CD4-positive, alpha-beta T cell treated with Interleukin-21 for 1 hour (primary cell): Measurements from ENCODE around the gene APLP2.
"Not testable (repeated sequence)": the region's sequence is repeated elsewhere in the genome, so short reads cannot be mapped to it uniquely, and the experiment has no call there.

ENCODE experiments used
- DNase-seq: peaks from one replicate; pipeline ENCODE4 v3.0.0-alpha.2; 2020

The APLP2 gene

DNA sequence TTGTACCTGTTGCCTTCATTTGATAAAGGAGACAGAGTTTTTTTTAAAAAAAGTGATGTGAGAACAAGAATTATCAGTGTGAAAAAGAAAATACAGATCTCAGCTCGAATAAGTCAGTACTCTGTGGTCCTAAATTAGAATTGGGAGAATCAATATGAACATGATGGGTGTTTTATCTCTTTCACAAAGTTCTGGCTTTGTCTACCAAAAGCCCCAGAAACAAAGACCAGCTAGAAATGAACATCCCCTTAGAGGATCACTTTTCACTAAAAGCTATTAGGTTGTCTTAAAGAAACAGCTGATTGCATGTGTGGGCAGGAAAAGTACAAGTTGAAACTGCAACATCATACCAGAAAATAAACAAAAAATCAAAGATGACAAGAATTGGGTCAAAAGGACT, 81.5 kb downstream of the APLP2 start:
- no peak for DNase-seq

DNA sequence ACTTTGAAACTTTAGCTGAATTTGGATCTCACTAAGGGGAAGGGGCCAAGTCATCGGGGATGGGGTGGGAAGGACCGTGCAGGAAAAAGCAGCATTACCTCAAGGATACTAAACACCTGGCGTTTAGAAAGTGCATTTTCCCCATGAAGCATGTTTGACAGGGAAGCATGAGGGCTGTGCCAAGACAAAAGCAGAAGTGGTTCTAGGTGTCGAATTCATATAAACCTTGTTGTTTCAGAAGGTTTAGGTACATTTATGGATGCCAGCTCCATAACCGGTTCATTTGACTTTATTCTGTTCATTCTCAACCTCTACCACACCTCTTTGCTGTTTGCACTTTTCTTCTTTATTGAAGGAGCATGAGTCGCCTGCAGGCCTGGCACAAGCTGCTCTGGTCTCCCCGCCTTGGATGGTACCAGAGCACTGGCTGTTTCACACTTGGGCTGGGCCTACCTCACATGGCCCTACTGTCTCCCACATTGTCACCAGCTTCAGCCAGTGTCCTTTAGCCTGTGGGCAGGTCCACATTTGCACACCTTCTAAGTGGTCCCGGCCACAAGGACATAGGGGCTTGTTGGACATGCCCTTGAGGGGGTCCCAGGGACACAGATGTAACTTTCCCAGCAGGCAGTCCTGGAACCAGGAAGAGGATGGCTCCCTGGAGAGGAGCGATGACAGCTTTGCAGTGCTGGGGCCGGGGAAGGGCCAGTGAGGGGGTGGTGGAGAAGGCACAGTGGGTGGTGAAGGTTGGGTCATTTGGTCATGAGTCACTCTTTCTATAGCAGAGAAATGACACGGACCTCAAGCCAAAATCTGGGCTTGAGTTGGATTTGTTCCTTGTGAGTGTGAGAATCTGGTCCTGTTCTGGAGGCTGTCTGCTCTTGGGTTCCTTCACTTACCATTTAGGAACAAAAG, 86.7 kb downstream of the APLP2 start:
- no peak for DNase-seq

DNA sequence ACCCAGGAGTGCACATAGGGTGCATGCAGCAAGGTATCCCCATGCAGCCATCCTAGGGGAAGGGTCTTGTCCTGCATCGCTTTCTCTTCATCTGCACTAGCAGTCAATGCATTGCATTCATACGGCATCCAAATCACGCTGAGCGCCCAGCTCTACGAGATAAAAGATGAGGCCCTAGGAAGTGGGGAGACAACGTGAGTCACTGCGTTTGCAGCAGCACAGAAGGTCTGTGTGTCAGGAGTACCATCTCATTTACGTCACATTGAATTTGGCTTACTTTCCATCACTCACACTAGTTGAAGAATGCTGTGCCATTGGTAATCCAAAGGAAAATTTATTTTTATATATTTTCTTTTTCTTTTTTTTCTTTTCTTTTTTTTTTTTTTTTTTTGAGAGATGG, 87.4 kb downstream of the APLP2 start:
- no peak for DNase-seq

DNA sequence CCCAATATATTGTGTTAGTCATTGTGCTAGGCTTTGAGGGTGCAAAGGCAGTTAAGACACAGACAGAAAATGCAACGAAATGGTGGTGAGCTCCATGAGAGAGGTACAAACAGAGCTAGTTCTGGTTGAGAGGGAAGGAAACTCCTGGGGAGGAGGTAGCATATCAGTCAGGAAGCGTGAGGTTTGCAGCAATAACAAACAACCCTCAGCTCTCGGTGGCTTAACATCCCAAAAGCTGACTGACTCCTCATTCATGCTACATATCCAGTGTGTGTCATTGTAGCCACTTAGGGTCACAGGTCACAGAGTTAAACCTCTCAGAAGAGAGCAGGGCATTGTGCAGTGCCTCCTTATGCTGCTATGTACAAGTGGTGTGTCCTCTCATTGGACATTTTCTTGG, 88.1 kb downstream of the APLP2 start:
- no peak for DNase-seq

DNA sequence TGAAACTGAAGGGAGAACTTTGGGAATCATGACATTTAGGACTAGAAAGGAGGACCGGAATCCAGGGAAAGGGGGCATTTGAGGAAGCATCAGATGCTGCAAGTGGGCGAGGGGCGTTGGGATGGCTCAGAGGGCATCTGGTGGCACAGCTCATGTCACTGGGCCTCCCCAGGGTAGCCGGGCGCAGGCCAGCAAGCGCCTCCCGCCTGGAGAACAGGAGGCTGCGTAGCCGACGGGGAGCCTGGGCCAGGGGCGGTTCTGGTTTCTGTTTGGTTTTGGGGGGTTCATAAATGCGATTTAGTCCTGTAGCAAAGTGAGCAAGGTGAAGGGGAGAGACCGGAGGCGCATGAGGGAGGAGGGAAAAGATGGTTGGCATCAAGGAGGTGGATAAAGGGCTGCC, 89.4 kb downstream of the APLP2 start:
- no peak for DNase-seq

DNA sequence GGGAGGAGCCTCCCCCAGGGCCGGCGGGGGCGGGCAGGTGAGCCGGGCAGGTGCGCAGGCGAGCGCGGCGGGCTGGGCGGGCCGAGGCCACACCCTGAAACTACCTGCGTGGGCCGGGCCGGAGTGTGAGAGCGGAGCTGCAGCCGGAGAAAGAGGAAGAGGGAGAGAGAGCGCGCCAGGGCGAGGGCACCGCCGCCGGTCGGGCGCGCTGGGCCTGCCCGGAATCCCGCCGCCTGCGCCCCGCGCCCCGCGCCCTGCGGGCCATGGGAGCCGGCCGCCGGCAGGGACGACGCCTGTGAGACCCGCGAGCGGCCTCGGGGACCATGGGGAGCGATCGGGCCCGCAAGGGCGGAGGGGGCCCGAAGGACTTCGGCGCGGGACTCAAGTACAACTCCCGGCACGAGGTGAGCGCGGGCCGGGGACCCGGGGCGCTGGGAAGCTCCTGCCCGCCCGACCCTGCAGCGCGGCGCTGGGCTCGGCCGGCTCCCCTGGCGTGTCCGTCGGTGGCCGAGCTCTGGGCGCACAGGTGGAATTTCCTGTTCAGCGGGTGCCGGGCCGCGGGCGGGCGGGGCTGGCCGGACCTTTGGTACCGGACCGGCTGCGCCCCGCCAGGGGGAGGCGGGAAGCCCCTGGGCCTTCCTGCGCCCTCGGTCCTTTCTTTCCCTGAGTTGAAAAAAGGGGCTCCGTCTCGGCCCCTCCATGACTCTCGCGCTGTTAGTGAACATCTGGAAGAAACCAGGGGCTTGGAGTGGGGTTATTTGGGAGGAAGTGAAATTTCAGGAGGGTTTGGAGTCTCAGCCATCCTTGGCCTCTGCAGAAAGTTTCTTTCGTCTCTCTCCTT, 90.2 kb downstream of the APLP2 start, which contains the start of gene ST14:
ST14 (plus strand) TSS at position 126 of the 841 bp plus-strand sequence; CDS start at position 324, 198 bp downstream.
- no peak for DNase-seq

DNA sequence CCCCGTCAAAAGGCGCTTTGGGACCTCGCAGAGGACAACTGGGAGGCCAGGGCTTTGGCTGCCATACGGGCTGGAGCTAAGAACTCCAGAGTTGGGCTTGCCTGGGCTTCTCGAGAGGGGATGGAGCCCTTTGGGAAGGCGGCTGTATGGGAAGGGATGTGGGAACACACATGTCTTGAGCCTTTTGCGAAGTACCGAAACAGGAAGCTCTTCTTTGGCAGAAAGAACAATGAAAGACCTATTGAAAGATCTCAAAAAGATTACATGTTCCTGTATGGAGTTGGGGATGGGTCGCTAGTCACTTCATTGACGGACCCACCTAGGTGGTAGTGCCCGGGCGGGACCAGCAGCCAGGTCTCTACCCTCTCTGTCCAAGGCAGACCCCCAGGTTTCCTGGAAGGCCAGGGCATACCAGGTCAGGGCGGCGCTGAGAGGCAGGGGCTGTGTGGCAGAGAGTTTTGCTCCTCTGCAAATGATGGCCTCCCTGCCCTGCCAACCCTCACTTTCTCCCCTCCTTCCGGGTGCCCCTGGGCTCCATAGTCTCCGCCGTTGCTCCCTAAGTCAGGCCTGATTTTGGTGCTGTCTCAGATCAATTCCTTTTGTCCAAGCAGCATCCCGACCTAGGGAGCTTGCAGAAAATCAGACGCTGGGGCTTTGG, 90.9 kb downstream of the APLP2 start:
- no peak for DNase-seq

DNA sequence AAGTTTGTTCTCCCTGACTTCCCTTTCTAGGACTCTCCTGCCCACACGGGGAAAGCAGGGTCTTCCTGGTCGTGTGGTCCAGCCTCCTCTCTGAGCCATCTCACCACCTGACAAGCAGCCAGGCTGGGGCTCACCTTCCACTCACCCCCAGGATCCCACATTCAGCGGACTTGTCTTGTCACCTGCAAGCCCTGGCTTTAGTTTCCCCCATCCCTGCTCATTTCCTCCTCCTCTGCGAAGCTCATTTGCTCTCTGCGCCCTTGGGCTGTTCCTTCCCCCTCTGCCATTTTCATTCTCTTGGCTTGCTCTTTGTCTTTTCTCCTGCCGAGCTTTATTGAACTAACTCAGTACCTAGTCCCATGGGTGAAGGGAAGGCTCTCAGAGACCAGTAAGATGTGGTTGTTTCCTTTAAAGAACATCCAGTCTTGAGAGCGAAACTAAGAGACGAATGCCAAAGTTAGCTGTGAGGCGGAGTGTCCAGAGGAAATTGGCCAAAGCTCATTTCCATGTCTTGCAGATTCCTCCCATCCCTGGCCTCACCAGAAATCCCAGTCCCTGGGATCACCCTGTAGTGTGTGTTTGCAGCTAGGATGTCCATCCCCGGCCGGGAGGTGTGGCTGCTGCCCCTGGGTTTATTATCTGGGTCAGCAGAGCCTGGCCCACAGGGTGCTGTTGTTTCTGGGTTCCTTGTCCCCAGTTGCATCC, 91.9 kb downstream of the APLP2 start:
- no peak for DNase-seq

DNA sequence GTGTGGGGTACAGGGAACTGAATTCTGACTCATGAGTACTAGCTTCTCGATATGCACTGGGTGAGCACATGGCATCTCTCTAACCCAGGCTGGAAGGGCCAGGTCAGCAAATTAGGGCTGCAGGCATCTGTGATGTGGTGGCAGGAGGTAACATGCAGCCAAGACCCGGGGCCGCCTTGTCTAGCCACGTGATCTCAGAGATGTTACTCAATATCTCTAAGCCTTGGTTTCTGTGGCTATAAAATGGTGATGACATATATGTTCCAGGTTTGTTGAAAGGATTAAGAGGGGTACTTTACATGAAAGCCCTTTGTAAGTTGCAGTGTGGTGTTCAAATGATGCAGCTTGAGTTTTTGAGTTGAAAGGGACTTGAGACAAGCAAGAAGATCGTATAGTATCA, 93.0 kb downstream of the APLP2 start:
- no peak for DNase-seq

DNA sequence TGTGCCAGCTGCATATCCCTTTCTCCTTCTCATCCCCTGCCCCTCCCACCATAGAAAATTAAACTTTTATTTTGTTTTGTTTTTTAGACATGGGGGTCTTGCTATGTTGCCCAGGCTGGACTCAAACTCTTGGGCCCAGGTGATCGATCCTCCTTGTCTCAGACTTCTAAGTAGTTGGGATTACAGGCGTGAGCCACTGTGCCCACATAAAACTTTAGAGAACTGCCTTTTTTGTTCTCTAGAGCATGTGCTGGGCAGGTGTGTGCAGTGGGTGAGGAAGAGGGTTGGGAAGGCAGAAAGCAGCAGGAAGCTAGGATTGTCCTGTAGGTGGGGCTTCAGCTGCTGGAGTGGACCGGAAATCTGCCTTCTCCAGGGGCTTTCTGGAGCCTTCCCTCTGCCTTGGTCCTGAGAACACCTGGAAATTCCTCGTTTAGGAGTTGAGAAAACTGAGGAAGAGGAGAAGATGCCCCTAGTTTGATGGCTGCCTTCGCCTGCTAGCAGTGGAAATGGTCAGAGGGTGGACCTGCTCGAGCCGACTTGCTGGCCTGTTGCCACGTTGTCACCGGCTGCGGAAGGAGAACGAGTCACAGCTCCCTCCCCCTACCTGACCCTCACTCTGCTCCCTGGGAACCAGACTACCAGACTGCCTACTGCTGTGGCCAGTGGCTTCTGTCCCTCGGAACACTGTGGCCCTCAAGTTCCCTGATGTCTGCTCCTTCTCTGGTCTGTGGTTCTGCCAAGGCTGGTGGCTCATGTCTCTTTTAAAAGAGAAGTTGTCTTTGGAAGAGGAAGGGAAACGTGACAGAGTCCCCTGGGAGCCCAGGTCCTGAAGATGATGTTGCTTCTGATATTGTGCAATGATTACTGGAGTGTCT, 93.9 kb downstream of the APLP2 start:
- no peak for DNase-seq

DNA sequence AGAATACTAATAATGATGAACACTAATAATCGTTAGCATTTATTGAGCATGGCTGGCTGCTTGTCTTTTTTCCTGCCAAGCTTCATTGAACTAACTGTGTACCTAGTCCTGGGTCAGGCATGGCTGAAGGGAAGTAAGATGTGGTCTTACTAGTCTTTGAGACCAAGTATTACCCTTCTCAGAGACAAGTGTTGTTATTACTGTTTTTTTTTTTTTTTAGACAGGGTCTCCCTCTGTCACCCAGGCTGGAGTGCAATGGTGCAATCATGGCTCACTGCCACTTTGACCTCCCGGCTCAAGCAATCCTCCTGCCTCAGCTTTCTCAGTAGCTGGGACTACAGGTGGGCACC, 94.5 kb downstream of the APLP2 start:
- DNase-seq, result no peak

DNA sequence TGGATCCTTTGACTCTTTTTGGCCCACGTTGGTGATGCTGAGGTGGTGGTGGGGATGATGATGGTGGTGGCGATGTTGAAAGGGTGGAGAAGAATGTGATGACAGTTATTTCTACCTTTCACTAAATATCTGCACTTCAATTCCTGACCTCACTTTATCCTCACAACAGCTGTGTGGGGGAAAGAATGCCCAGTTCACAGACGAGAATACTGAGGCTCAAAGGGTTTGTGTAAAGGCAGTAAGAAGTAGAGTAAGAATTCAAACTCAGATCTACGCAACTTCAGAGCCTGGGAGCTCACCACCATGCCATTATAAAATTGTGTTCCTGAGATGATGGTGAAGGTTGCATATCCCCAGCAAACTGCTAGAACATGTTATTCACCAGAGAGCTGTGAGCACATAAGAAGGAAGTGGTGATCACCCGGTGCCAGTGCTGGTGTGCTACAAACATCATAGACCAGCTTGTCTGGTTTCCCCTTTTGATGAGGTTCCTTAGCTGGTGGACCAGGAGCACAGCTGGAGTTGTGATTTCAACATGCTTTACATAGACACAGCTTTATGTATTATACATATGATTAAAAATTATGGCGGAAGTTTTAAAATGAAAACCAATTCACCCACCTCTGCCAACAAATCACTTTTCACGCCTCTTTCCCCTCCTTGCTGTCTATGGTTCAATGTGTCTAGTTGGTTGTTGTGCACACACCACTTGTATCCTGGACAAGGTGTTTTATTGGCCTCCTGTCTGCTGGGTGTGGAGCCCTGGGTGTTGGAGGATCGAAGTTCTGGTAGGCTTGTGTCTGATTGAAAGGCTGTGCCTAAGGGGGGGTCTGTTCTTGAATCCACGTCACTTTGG, 96.1 kb downstream of the APLP2 start:
- no peak for DNase-seq

DNA sequence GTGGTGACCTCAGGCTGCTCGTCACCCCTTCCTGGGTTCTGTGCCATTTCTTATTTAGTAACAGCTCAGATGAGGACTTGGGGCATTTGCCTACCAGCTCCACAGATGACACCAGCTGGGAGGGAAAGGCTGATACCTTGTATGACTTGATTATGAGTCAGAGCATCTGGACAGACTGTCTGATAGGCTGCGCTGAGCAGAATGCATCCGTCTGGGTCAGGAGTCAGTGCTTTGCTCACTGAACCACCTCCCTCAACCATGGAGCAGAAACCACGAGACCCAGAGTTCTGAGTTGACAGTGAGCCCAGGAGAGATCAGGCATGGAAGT, 96.7 kb downstream of the APLP2 start:
- no peak for DNase-seq

DNA sequence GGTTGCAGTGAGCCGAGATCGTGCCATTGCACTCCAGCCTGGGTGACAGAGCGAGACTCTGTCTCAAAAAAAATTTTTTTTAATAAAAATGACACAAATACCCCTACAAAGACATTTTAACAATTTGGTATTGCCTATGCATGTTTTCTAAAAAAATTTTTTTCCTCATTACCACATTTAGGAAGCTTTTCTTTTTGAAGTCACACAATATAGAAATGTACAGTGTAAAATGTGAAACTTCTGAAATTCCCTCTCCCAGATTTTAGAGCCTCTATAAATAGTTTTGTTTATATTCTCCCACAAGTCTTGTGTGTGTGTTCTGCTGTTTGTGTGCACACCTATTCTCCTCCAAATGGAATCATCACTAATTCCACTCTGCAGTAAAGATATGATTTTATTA, 97.5 kb downstream of the APLP2 start:
- DNase-seq, result no peak

DNA sequence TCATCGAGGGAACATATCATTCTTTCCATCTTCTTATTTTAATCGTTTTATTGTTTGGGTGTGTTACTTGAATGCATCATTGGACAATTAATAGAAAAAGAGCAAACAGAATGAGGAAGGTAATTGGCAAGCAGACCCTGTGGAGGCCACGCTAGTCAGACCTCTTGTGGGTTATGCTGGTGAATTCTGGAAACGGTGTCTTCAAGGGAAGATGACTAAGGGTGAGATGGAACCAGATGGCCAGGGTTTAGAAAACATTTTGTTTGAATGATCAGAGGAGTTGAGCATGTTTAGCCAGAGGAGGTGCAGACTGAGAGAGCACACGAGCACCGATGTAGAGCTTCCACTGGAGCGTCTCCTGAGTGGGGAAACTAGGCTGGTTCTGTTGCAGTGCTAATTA, 98.4 kb downstream of the APLP2 start:
- no peak for DNase-seq

DNA sequence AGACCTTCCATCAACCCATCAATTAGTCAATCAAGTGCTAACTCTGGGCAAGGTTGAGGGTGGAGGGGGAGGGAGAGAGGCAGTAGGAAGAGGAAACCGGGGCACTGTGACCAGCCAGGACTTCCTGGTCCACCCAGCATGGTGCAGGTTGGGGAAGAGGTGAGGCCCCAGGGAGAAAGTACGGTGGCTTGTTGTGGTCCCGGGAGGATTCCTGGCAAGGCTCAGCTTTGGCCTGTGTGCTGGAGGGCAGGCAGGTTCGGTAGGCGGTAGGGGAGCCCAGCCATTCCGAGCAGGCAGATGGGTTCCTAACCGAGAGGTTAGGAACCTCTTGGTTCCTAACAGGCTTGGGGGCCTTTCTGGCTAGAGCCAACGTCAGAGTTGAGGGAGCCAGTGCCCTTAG, 100.7 kb downstream of the APLP2 start:
- DNase-seq, result no peak

DNA sequence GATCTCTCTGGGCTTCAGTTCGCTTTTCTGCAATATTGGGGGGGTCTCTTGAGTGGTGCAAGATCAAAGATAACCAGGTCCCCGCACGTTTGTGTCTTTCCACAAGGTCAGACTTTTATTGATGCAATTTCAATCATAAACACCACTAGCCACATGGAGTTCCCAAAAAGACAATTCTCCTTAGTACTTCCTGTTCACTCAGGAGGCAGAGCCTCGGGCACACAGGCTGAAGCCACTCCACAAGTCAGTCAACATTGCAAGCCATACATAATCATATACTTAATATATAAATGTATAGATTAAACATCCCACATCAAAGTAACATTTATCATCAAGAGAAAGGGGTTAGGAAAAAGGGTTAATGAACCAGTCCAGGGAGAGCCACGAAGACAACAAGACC, 101.8 kb downstream of the APLP2 start:
- no peak for DNase-seq

DNA sequence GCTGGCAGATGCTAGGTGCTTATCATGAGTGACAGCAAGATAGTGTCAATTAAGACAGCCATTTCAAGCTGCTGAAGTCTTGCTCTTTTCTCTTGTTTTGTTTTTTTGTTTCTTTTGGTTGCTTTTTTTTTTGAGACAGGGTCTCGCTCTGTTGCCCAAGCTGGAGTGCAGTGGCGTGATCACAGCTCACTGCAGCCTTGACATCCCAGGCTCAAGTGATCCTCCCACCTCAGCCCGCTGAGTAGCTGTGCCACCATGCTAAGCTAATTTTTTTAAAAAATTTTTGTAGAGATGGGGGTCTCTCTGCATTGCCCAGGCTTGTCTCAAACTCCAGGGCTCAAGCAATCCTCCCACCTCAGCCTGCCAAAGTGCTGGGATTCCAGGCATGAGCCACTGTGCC, 102.3 kb downstream of the APLP2 start:
- DNase-seq, result not testable (repeated sequence)

DNA sequence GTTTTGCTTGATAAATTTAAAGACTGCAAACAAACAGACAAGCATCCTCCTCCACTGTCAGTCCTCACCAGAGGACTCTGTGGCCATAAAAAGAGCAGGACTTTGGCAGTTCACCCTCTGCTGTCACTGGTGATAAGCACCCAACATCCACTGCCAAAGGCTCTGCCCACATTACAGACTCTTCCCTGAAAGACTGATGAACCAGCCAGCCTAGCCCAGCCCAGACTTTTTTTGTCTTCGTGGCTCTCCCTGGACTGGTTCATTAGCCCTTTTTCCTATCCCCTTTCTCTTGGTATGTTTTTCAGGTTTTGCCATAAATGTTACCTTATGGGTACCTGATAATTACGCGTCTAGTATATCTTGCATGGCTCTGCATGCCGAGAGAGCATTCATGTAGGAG, 104.9 kb downstream of the APLP2 start:
- no peak for DNase-seq

DNA sequence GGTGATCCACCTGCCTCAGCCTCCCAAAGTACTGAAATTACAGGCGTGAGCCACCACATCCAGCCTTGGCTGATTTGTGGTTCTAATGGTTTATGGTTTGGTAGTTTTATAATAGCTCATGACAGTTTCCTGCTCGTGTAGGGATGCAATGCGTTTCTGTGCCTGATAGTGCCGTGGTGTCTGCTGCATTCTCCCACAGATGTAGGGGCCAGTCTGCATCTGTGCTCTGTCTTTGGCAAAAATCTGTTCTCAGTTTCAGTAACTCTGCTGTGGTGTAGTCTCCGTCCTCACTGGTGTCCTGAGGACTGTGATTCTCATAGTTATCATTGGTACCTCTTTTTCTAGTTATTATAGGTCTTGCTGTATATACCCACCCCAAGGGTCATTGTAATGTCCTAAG, 106.2 kb downstream of the APLP2 start:
- DNase-seq, result no peak

DNA sequence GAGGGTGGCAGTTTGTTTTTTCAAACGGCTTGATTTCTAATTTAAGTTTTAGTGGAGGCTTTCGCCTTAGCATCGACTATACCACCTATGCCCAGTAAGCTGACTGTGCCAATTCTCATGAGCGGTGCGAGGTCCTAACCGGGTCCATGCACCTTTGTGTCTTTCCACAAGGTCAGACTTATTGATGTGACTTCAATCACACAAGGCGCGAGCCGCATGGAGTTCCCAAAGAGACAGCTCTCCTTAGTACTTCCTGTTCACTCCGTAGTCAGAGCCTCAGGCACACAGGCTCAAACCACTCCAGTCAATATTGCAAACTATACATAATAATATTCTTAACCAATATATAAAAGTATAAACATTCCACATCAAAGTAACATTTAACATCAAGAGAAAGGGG, 108.1 kb downstream of the APLP2 start:
- no peak for DNase-seq
